GM12878 (cell line): Measurements from ENCODE around the gene SNU13. TPM values are rescaled to one million over a fixed set of nuclear protein-coding genes. Genes with fewer than 3 reads are reported as not detected.

Source experiments
- ATAC-seq: fragments of 200-7000 bp; cut with Tn5 transposase; 3 replicates; pipeline ENCODE4 v1.9.1; 2020; ENCODE audit warnings: mild to moderate bottlenecking, moderate library complexity
- BruUV-seq: library from RNA; stranded (reverse); fragments of 400-500 nt; replicated peaks from 2 replicates; lab custom pipeline; 2021; lab: Mats Ljungman, UMichigan
- CTCF ChIA-PET: fragments of 300-600 bp; sonication (Branson Sonifier 250); formaldehyde crosslinking; extraction: SDS; loops from one replicate; lab custom pipeline; 2021; ENCODE audit warnings: inconsistent platforms; lab: Yijun Ruan, JAX
- POLR2A ChIA-PET: fragments of 350-600 bp; formaldehyde crosslinking; extraction: SDS; loops from one replicate; lab custom pipeline; 2021; ENCODE audit warnings: inconsistent platforms; lab: Charles Lee
- RAD21 ChIA-PET: fragments of 300-600 bp; sonication (Branson Sonifier 250); formaldehyde crosslinking; loops from one replicate; lab custom pipeline; 2023; ENCODE audit warnings: antibody characterized with exemption; ENCODE audit not compliant: unreplicated experiment; lab: Charles Lee
- SMC1A ChIA-PET: fragments of 300-600 bp; sonication (Branson Sonifier 250); formaldehyde crosslinking; loops from one replicate; lab custom pipeline; 2023; ENCODE audit not compliant: unreplicated experiment, uncharacterized antibody; lab: Charles Lee
- DNase-seq: peaks from one replicate; pipeline ENCODE4 v3.0.0-alpha.2; 2011; ENCODE audit warnings: low read depth, low spot score
- FAIRE-seq: peaks from 3 replicates; lab custom pipeline; 2011; peaks lifted over from hg19 to GRCh38; lab: Jason Lieb, UNC
- H2AFZ ChIP-seq: 2 replicates; pipeline ENCODE4 v1.6.0; 2011; ENCODE audit warnings: low read depth, low read length, control low read depth; ENCODE audit not compliant: control insufficient read depth
- H3K27ac ChIP-seq: 2 replicates; pipeline ENCODE4 v1.5.1; 2011; ENCODE audit warnings: control low read depth; ENCODE audit not compliant: control insufficient read depth, insufficient read depth
- H3K27me3 ChIP-seq, 2 experiments: replicated peaks in 1 of 2; 2 replicates each; pipeline versions ENCODE4 v1.6.0 to v1.6.1; 2011; ENCODE audit warnings: low read length in 1 of 2; ENCODE audit not compliant: control insufficient read depth in 2 of 2, insufficient read depth in 2 of 2
- H3K36me3 ChIP-seq, 2 experiments: 2 replicates each; pipeline ENCODE4 v1.5.1; 2011; ENCODE audit warnings: low read length in 1 of 2; ENCODE audit not compliant: control insufficient read depth in 2 of 2, insufficient read depth in 2 of 2
- H3K4me1 ChIP-seq: 2 replicates; pipeline ENCODE4 v1.6.1; 2011; ENCODE audit warnings: mild to moderate bottlenecking, low read length, moderate library complexity, mixed read lengths; ENCODE audit not compliant: control insufficient read depth, insufficient read depth
- H3K4me2 ChIP-seq: 2 replicates; pipeline ENCODE4 v1.6.0; 2011; ENCODE audit warnings: control low read depth; ENCODE audit not compliant: control insufficient read depth, insufficient read depth
- H3K4me3 ChIP-seq: fragments of 200-600 bp; sonication (generic); 2 replicates; pipeline ENCODE4 v1.5.1; 2016
- H3K79me2 ChIP-seq: 2 replicates; pipeline ENCODE4 v1.6.0; 2011; ENCODE audit warnings: low read length; ENCODE audit not compliant: control insufficient read depth, insufficient read depth
- H3K9ac ChIP-seq: 2 replicates; pipeline ENCODE4 v1.8.0; 2011; ENCODE audit warnings: low read length, control low read depth, mixed read lengths; ENCODE audit not compliant: control insufficient read depth, insufficient read depth
- H3K9me3 ChIP-seq: replicated peaks from 3 replicates; pipeline ENCODE4 v1.5.1; 2011; ENCODE audit warnings: mild to moderate bottlenecking, low read length; ENCODE audit not compliant: control insufficient read depth, insufficient read depth
- H4K20me1 ChIP-seq: 2 replicates; pipeline ENCODE4 v1.6.0; 2011; ENCODE audit not compliant: control insufficient read depth, insufficient read depth
- PRDM15 ChIP-seq: fragments of 450-650 bp; formaldehyde crosslinking; IDR thresholded peaks from 2 replicates; pipeline ENCODE4 v1.4.0; 2020; ENCODE audit warnings: mild to moderate bottlenecking, moderate library complexity
- RAD51 ChIP-seq: fragments of 450-650 bp; IDR thresholded peaks from 2 replicates; pipeline ENCODE4 v1.6.1; 2016; ENCODE audit warnings: moderate library complexity, mild to moderate bottlenecking, inconsistent platforms
- WGBS: methylation state at CpG from one replicate; pipeline ENCODE4 v1.1.6; 2016; ENCODE audit warnings: low lambda C conversion rate; ENCODE audit not compliant: insufficient replicate concordance, insufficient coverage; ENCODE audit errors: missing lambda C conversion rate; 5-methylcytosine and 5-hydroxymethylcytosine counted together
- in situ Hi-C: fragments of 300-500 bp; cut with MboI; formaldehyde crosslinking; loops from 9 replicates; pipeline ENCODE4 v1.14.3; 2018; ENCODE audit warnings: mixed read lengths
- intact Hi-C: fragments of 100-400 bp; cut with micrococcal nuclease; formaldehyde crosslinking; loops from one replicate; pipeline ENCODE4 v1.14.2; 2022; ENCODE audit not compliant: unreplicated experiment
- polyA plus RNA-seq, 11 experiments: library from polyadenylated mRNA; depleted of rRNA in 4 of 11; unstranded in 6 of 11; stranded (reverse) in 5 of 11; fragments of >200 nt; fragmentation: Nextera tagmentation in 4 of 11; fragmentation: Illumina TruSeq in 1 of 11; extraction: Ambion mirVana in 4 of 11; extraction: Trizol in 1 of 11; gene quantifications; 1 replicate in 1 of 11; 2 replicates in 10 of 11; pipeline versions ENCODE4 v1.2.1 to v1.2.3, GENCODE V29; 2011 to 2016; ENCODE audit warnings: inconsistent platforms in 2 of 11, missing spikeins in 2 of 11, low read depth in 1 of 11
- total RNA-seq, 4 experiments: library from RNA; depleted of rRNA in 3 of 4; stranded (reverse); fragments of >200 nt in 3 of 4; fragmentation: Illumina TruSeq in 1 of 4; extraction: Trizol in 1 of 4; gene quantifications; 2 replicates each; pipeline versions ENCODE4 v1.2.1 to v1.2.3, GENCODE V29; 2013 to 2021

Gene SNU13
- total and polyA plus RNA-seq, 10 of the 15 experiments (the other 5 are each of a cell fraction or from before 2014, with no cell fraction given) = 157 to 870 (median 256) TPM

GRCh38 chr22:41725510-41726110 lies 36.9 kb upstream of the SNU13 start (continued):
- no peak for TF ChIP-seq PRDM15 (CRISPR knock-in tag)

- Histone ChIP-seq H3K27me3 (no peaks in the 10 kb centered on the region), H4K20me1 (no peaks in the 10 kb centered on the region), H3K9ac (no peak overlapping the region), H3K36me3 (no peaks in the 10 kb centered on the region), H2AFZ (no peak overlapping the region), H3K4me3 (no peak overlapping the region), H3K79me2 (no peaks in the 10 kb centered on the region), H3K4me2 (no peak overlapping the region), H3K27ac (no peak overlapping the region), H3K9me3 (no peaks in the 10 kb centered on the region), H3K4me1 (no peaks in the 10 kb centered on the region)
- intact Hi-C loops = no loop called here
- in situ Hi-C loops = no loop called here
- DNase-seq = no peak
- ATAC-seq = no peak
- CTCF ChIA-PET = no interaction called here
- POLR2A ChIA-PET = no interaction called here
- SMC1A ChIA-PET = interaction anchor here (0.7 kb wide), 1 partner anchor 17 kb away, joined by 3 read pairs; no protein-coding TSS in a partner anchor
- TF ChIP-seq RAD51 = no peak
- no TSS peak for BruUV-seq
- RAD21 ChIA-PET = interaction anchor here (0.6 to 1.7 kb wide), 2 partner anchors 24 to 65 kb away, joined by 3 to 5 read pairs; no protein-coding TSS in a partner anchor
- FAIRE-seq = no peak
- 60% methylated on average over 1 of the region's 1 CpG for WGBS
Observed at GRCh38 chr22:41722496-41722895, 33.8 kb upstream of the SNU13 start.
